HT-29 (cell line): ENCODE results near the gene DPH1. TPM values are rescaled to one million over a fixed set of nuclear protein-coding genes. Genes with fewer than 3 reads are reported as not detected.

Experiments
- DNase-seq: peaks from one replicate; pipeline ENCODE4 v3.0.0-alpha.2; 2015; ENCODE audit warnings: low spot score
- small RNA-seq: library from RNA; depleted of rRNA; stranded (forward); fragments of <200 nt; gene quantifications from one replicate; pipeline ENCODE3, GENCODE V24; 2014
- total RNA-seq: library from RNA; depleted of rRNA; stranded (reverse); fragments of >200 nt; shearing (Covaris generic); gene quantifications from 2 replicates; pipeline ENCODE4 v1.2.3, GENCODE V29; 2014; rRNA removed

The DPH1 gene
- total RNA-seq, 1 experiment from 2014 or later: 38.5 TPM

GRCh38 chr17:2081564-2081963, 51.6 kb downstream of the DPH1 start:
- no peak for DNase-seq

GRCh38 chr17:2082003-2082781, 52.2 kb downstream of the DPH1 start:
- DNase-seq: no peak

DNA sequence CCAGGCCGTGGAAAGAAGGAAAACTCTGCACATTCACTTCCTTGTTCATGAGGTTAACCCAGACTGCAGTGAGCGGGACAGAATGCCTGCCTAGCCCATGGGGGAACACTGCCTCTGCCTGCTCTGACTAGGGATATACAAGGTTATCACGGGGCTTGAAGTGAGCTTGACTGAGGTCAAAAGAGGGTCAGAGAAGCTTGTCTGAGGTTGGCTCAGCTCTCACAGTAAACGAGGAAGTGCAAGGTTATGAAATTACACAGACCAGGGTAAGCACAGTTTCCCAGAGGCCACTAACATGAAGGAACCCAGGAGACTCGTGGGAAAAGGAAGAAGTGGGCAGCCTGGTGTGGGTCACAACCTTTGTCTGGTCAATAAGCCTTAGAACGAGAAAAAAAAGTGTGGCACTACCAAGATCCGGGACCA, 53.7 kb downstream of the DPH1 start:
- peak; percentile 22 for DNase-seq

DNA sequence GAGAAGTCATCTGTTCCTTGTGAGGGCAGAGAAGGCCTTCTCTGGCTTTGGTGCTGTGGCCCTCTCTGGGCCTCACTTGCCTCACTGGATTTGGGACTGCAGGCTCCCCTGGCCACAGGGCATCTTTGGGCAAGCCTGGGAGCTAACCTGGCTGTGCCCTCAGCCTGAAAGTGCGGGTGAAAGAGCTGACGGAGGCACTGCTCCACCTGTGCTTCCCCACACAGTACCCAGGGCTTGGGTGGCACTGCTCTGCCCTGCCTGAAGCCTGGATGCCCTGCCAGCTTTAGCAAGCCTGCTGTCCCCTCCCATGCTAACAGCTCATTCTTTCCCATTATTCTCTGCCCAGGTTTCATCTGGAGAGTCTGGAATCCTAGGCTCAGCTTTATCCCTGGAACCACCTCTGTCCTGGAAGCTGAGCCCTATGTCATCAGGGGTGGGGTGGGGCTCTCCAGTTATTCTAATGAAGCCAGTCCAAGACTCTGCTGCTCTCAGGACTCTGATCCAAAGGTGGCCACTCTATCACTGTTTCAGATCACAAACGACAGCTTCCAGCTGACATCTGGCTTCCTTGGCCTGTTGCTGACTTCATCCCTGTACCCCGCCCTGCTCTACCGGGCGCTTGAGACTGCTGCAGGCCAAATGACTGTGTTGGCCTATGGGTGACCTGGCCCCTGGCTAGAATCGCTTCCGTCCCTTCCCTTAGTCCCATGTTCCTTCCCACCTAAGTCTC, 54.2 kb downstream of the DPH1 start:
- DNase-seq: peak; percentile 66

- DNase-seq: peak; percentile 41
Observed at GRCh38 chr17:2084766-2085647, 55.1 kb downstream of the DPH1 start.

DNA sequence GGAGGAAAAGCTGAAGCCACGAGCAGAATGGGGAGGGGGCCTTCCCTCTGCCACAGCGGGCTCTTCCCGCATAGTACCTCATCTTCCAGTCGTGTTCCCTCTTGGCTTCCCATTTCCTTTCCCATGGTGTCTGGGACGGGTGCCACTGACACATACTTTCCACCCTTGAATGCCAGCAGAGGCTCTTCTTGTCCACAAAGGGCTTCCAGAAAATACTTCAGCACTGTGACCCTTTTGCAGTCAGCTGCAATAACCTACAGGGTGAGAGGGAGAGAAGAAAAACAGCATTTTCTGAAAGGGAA, 55.6 kb downstream of the DPH1 start:
- no peak for DNase-seq

- DNase-seq: no peak
Observed at GRCh38 chr17:2086306-2086705, 56.4 kb downstream of the DPH1 start.

GRCh38 chr17:2087597-2088211, 57.8 kb downstream of the DPH1 start:
- DNase-seq: no peak

DNA sequence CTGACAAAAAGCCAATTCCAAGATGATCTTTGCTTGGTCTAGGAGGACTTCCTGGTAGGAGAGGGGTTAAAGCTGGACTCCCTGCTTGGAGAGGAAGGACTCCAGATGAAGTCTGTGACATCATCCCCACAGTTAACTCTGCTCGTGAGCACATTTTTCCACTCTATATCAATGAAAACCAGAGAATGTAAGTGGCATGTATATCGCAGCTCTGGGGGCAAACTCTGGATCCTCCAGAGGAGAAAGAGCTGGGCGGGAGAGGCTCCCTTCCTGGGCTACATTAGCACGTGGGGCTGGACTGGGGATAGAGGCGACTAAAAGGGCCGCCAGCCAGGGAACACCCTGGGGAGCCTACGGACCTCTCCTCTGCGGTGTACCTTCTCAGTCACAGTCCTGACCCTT, 59.1 kb downstream of the DPH1 start:
- DNase-seq: no peak

- no peak for DNase-seq
Observed at GRCh38 chr17:2090210-2090641, 60.3 kb downstream of the DPH1 start.

- DNase-seq: no peak
Observed at GRCh38 chr17:2090804-2091534, 61.0 kb downstream of the DPH1 start.

DNA sequence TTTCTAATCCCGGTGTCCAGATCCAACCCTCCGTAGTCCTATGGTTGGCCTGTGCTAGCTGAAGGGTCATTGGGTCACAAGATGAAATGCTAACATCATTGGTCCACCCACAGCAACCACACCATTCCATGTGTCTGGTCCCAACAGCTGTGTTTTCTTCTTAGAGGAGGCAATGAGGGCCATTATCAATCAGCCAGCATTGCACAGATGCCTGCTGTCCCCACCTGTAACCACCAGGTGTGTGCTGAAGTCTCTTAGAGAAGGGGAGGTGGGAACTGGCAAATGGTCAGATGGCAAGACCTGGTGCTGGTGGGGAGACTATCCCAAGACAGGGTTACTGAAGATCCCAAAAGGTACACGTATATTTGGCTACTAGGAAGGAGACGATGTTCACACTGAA, 62.3 kb downstream of the DPH1 start:
- DNase-seq: no peak

DNA sequence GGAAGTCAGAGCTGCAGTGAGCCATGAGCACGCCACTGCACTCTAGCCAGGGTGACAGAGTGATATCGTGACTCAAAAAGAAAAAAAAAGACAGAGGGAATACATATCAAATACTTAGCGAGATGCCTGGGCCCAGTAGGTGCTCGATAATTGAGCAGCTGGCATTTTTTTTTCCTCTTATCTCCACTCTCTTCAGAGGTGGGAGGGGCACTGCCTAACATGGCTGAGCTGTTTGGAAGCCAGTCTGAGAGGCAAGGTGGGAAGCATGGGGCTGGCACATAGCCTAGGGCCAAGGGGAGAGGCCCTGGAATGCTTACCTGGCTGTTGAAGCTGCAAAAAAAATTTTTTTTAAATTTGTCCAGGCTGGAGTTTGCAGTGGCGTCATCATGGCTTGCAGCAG, 63.4 kb downstream of the DPH1 start:
- DNase-seq: no peak

Small RNA genes within 50 kb of the gene (small RNA-seq; reads per million reads assigned to genes)
- not detected for gene AC090617.9
- gene MIR132: not detected
- gene MIR212: not detected
- gene OVCA2: not detected

Other genes starting within 250 kb of the DPH1 start
- gene SMYD4, start 200.3 kb upstream of the DPH1 start, total RNA-seq: 5.9 and 7.5 TPM in 2 replicates
- gene RPA1, start 200.1 kb upstream of the DPH1 start, total RNA-seq: 32.4 and 52.5 TPM in 2 replicates
- not detected in 2 replicates for gene RTN4RL1, start 4.8 kb upstream of the DPH1 start, total RNA-seq
- 54.1 and 56.8 TPM in 2 replicates for gene OVCA2, start 11.9 kb downstream of the DPH1 start, total RNA-seq
- 0.31 and 0.55 TPM in 2 replicates for gene HIC1, start 24.9 kb downstream of the DPH1 start, total RNA-seq